ENCODE data around the gene RASGRF2. TPM values are rescaled to one million over a fixed set of nuclear protein-coding genes. Genes with fewer than 3 reads are reported as not detected.

RASGRF2 gene
- total RNA-seq, 4 donors from 2014 or later: 1.8 to 4.1 (median 2.5) TPM

- WGBS: 66% methylated on average over 12 of the region's 12 CpGs
- Histone ChIP-seq H3K4me3 (peak overlapping the region; percentile 28), H3K27me3 (no peaks in the 10 kb centered on the region), H3K27ac (peak overlapping the region; percentile 5), H3K4me1 (peaks cover 24% of the 10 kb centered on the region), H3K36me3 (no peaks in the 10 kb centered on the region), H3K9me3 (no peaks in the 10 kb centered on the region)
- TF ChIP-seq POLR2A (IDR thresholded peaks at IDR 0.05): no peak
- no peak for TF ChIP-seq EP300 (IDR thresholded peaks at IDR 0.05)
- no peak for TF ChIP-seq POLR2AphosphoS5 (IDR thresholded peaks at IDR 0.05)
- DNase-seq (ENCODE audit: low spot score in 2 of 2): no peak
These were observed 272.4 kb downstream of the RASGRF2 start for GRCh38 chr5:81232464-81233079.

GRCh38 chr5:81233080-81233634 is 273.0 kb downstream of the RASGRF2 start, which contains the start of gene CKMT2:
Gene CKMT2 (plus strand): TSS chr5:81233322. CDS start chr5:81251133, 17,811 bp downstream.
- WGBS: 22% methylated on average over 11 of the region's 28 CpGs
- H3K4me1 ChIP-seq: peaks cover 24% of the 10 kb centered on the region
- DNase-seq (ENCODE audit: low spot score in 2 of 2): peak; percentile 74 to 84
- H3K9me3 ChIP-seq: no peaks in the 10 kb centered on the region
- peak within 1 kb of the TSS; percentile 5 for H3K27ac ChIP-seq
- H3K27me3 ChIP-seq: no peaks in the 10 kb centered on the region
- TF ChIP-seq EP300 (IDR thresholded peaks at IDR 0.05) (no peak), CTCF (IDR thresholded peaks at IDR 0.05) (no peak), POLR2A (IDR thresholded peaks at IDR 0.05) (no peak), POLR2AphosphoS5 (IDR thresholded peaks at IDR 0.05) (no peak)
- peak within 1 kb of the TSS; percentile 28 for H3K4me3 ChIP-seq
- no peaks in the 10 kb centered on the region for H3K36me3 ChIP-seq

- H3K27ac ChIP-seq: peak overlapping the region; percentile 16
These were observed 274.1 kb downstream of the RASGRF2 start for GRCh38 chr5:81234299-81234698.

GRCh38 chr5:81234801-81235200 is 274.6 kb downstream of the RASGRF2 start:
- H3K36me3 ChIP-seq: no peaks in the 10 kb centered on the region
- DNase-seq (ENCODE audit: low spot score in 2 of 2): no peak
- H3K4me1 ChIP-seq: peaks cover 24% of the 10 kb centered on the region
- H3K9me3 ChIP-seq: no peaks in the 10 kb centered on the region
- TF ChIP-seq POLR2AphosphoS5 (IDR thresholded peaks at IDR 0.05) (no peak), POLR2A (IDR thresholded peaks at IDR 0.05) (no peak), CTCF (IDR thresholded peaks at IDR 0.05) (no peak), EP300 (IDR thresholded peaks at IDR 0.05) (no peak)
- H3K27ac ChIP-seq: peak overlapping the region; percentile 16
- no peak overlapping the region for H3K4me3 ChIP-seq
- 90% methylated on average over 2 of the region's 3 CpGs for whole genome bisulfite sequencing
- no peaks in the 10 kb centered on the region for H3K27me3 ChIP-seq

More at GRCh38 chr5:81234299-81234698, 274.1 kb downstream of the RASGRF2 start:
- WGBS: 93% methylated on average over 7 of the region's 7 CpGs
- TF ChIP-seq CTCF (IDR thresholded peaks at IDR 0.05) (no peak), POLR2AphosphoS5 (IDR thresholded peaks at IDR 0.05) (no peak), POLR2A (IDR thresholded peaks at IDR 0.05) (no peak), EP300 (IDR thresholded peaks at IDR 0.05) (no peak)
- no peak for DNase-seq (ENCODE audit: low spot score in 2 of 2)
- H3K36me3 ChIP-seq: no peaks in the 10 kb centered on the region
- no peaks in the 10 kb centered on the region for H3K27me3 ChIP-seq
- no peak overlapping the region for H3K4me3 ChIP-seq
- peaks cover 24% of the 10 kb centered on the region for H3K4me1 ChIP-seq
- H3K9me3 ChIP-seq: no peaks in the 10 kb centered on the region

- TF ChIP-seq CTCF (IDR thresholded peaks at IDR 0.05) (no peak), POLR2A (IDR thresholded peaks at IDR 0.05) (no peak), POLR2AphosphoS5 (IDR thresholded peaks at IDR 0.05) (no peak), EP300 (IDR thresholded peaks at IDR 0.05) (no peak)
- Histone ChIP-seq H3K27ac (peak overlapping the region; percentile 32), H3K36me3 (no peaks in the 10 kb centered on the region), H3K9me3 (no peaks in the 10 kb centered on the region), H3K4me1 (peaks cover 24% of the 10 kb centered on the region), H3K4me3 (no peak overlapping the region), H3K27me3 (no peaks in the 10 kb centered on the region)
- DNase-seq (ENCODE audit: low spot score in 2 of 2): no peak
- 64% methylated on average over 10 of the region's 10 CpGs for WGBS
These were observed 275.3 kb downstream of the RASGRF2 start for GRCh38 chr5:81235287-81236072.

All from suprapubic skin (tissue), 4 donors.